BE2C (cell line): ENCODE results near the gene C18orf63. TPM values are rescaled to one million over a fixed set of nuclear protein-coding genes. Genes with fewer than 3 reads are reported as not detected.

Experiments used
- DNase-seq: peaks from one replicate; pipeline ENCODE4 v3.0.0-alpha.2; 2020
- H3K27me3 ChIP-seq: fragments of 250-450 bp; sonication (Bioruptor Pico); 2 replicates; pipeline ENCODE4 v1.5.1; 2020; ENCODE audit warnings: mild to moderate bottlenecking
- H3K36me3 ChIP-seq: fragments of 250-450 bp; sonication (Bioruptor Pico); 2 replicates; pipeline ENCODE4 v1.5.1; 2020; ENCODE audit warnings: mild to moderate bottlenecking
- H3K4me1 ChIP-seq: fragments of 250-450 bp; sonication (Bioruptor Pico); 2 replicates; pipeline ENCODE4 v1.5.1; 2020
- H3K4me3 ChIP-seq: 2 replicates; pipeline ENCODE4 v1.5.1; 2011; ENCODE audit warnings: low read depth, low read length
- H3K9me3 ChIP-seq: fragments of 250-450 bp; sonication (Bioruptor Pico); 2 replicates; pipeline ENCODE4 v1.5.1; 2020
- CTCF ChIP-seq: IDR thresholded peaks from 2 replicates; pipeline ENCODE4 v1.5.1; 2012; ENCODE audit warnings: mild to moderate bottlenecking, low read depth, low read length
- polyA plus RNA-seq: library from polyadenylated mRNA; unstranded; fragments of >200 nt; gene quantifications from one replicate; pipeline ENCODE4 v1.2.1, GENCODE V29; 2012; ENCODE audit warnings: low read depth, missing spikeins; ENCODE audit not compliant: insufficient read length, insufficient read depth

Gene C18orf63
- 0.17 TPM for polyA plus RNA-seq

- no peak for DNase-seq
- TF ChIP-seq CTCF = no peak
- Histone ChIP-seq H3K4me3 (no peak within 1 kb of the TSS), H3K4me1 (no peaks in the 10 kb centered on the region), H3K27me3 (no peaks in the 10 kb centered on the region), H3K36me3 (no peaks in the 10 kb centered on the region), H3K9me3 (no peaks in the 10 kb centered on the region)
Measured at GRCh38 chr18:74315464-74316256, at the start of gene C18orf63. Gene C18orf63 (plus strand): TSS chr18:74315839. CDS start chr18:74317866, 2,027 bp downstream.

- Histone ChIP-seq H3K36me3 (no peaks in the 10 kb centered on the region), H3K27me3 (no peaks in the 10 kb centered on the region), H3K4me1 (peaks cover 4% of the 10 kb centered on the region), H3K4me3 (no peak overlapping the region), H3K9me3 (no peaks in the 10 kb centered on the region)
- no peak for TF ChIP-seq CTCF
- no peak for DNase-seq
Measured at GRCh38 chr18:74266161-74266560, 49.5 kb upstream of the C18orf63 start.

- peaks cover 4% of the 10 kb centered on the region for H3K4me1 ChIP-seq
- no peak for DNase-seq
- no peak overlapping the region for H3K4me3 ChIP-seq
- H3K27me3 ChIP-seq = no peaks in the 10 kb centered on the region
- no peak for TF ChIP-seq CTCF
- H3K36me3 ChIP-seq = no peaks in the 10 kb centered on the region
- no peaks in the 10 kb centered on the region for H3K9me3 ChIP-seq
Measured at GRCh38 chr18:74268175-74268574, 47.5 kb upstream of the C18orf63 start.

- peak; percentile 72 for DNase-seq
- TF ChIP-seq CTCF = no peak
- no peaks in the 10 kb centered on the region for H3K36me3 ChIP-seq
- peaks cover 4% of the 10 kb centered on the region for H3K4me1 ChIP-seq
- H3K9me3 ChIP-seq = no peaks in the 10 kb centered on the region
- H3K4me3 ChIP-seq = no peak overlapping the region
- H3K27me3 ChIP-seq = no peaks in the 10 kb centered on the region
Measured at GRCh38 chr18:74268933-74269620, 46.6 kb upstream of the C18orf63 start.

GRCh38 chr18:74271635-74272034 is 44.0 kb upstream of the C18orf63 start:
- H3K36me3 ChIP-seq = no peaks in the 10 kb centered on the region
- no peaks in the 10 kb centered on the region for H3K27me3 ChIP-seq
- no peak overlapping the region for H3K4me3 ChIP-seq
- no peaks in the 10 kb centered on the region for H3K9me3 ChIP-seq
- no peak for TF ChIP-seq CTCF
- peaks cover 6% of the 10 kb centered on the region for H3K4me1 ChIP-seq
- no peak for DNase-seq

- TF ChIP-seq CTCF = no peak
- H3K27me3 ChIP-seq = no peaks in the 10 kb centered on the region
- no peaks in the 10 kb centered on the region for H3K36me3 ChIP-seq
- DNase-seq = no peak
- peaks cover 12% of the 10 kb centered on the region for H3K4me1 ChIP-seq
- H3K9me3 ChIP-seq = no peaks in the 10 kb centered on the region
- H3K4me3 ChIP-seq = no peak overlapping the region
Measured at GRCh38 chr18:74273394-74273793, 42.2 kb upstream of the C18orf63 start.
